H9 (cell line): ENCODE measurements around the gene PIP4K2B. TPM values are rescaled to one million over a fixed set of nuclear protein-coding genes. Genes with fewer than 3 reads are reported as not detected.
A peak's percentile ranks its signal among the peaks of the same experiment; 100 is the strongest.

Source experiments
- DNase-seq: peaks from one replicate; pipeline ENCODE4 v3.0.0-alpha.2; 2017
- H2AFZ ChIP-seq: one replicate; pipeline ENCODE4 v1.6.1; 2013; ENCODE audit warnings: mild to moderate bottlenecking, low read length, control low read depth, moderate library complexity
- H2AK5ac ChIP-seq: 2 replicates; pipeline ENCODE4 v1.6.1; 2013; ENCODE audit warnings: low read length, control low read depth, mixed read lengths; ENCODE audit not compliant: insufficient read length
- H2BK120ac ChIP-seq: one replicate; pipeline ENCODE4 v1.6.1; 2013; ENCODE audit warnings: low read depth, mild to moderate bottlenecking, low read length, control low read depth, inconsistent platforms; ENCODE audit not compliant: poor library complexity, severe bottlenecking
- H2BK12ac ChIP-seq: 2 replicates; pipeline ENCODE4 v1.6.1; 2013; ENCODE audit warnings: low read length, control low read depth, mixed read lengths, low read depth; ENCODE audit not compliant: insufficient read length
- H2BK15ac ChIP-seq: 2 replicates; pipeline ENCODE4 v1.6.1; 2013; ENCODE audit warnings: low read depth, low read length, control low read depth
- H2BK20ac ChIP-seq: one replicate; pipeline ENCODE4 v1.6.1; 2013; ENCODE audit warnings: low read depth, mild to moderate bottlenecking, low read length, control low read depth, inconsistent platforms; ENCODE audit not compliant: poor library complexity, severe bottlenecking
- H2BK5ac ChIP-seq: 2 replicates; pipeline ENCODE4 v1.6.1; 2013; ENCODE audit warnings: low read length, control low read depth, mixed read lengths; ENCODE audit not compliant: insufficient read length
- H3K14ac ChIP-seq: 2 replicates; pipeline ENCODE4 v1.6.1; 2013; ENCODE audit warnings: low read length, control low read depth; ENCODE audit not compliant: insufficient read depth
- H3K18ac ChIP-seq: 2 replicates; pipeline ENCODE4 v1.6.1; 2013; ENCODE audit warnings: low read depth, mild to moderate bottlenecking, mixed read lengths, low read length, control low read depth; ENCODE audit not compliant: insufficient read length
- H3K23ac ChIP-seq: 2 replicates; pipeline ENCODE4 v1.6.1; 2013; ENCODE audit warnings: low read length, control low read depth, mixed read lengths, low read depth; ENCODE audit not compliant: insufficient read length
- H3K23me2 ChIP-seq: 2 replicates; pipeline ENCODE4 v1.6.1; 2013; ENCODE audit warnings: low read depth, mild to moderate bottlenecking, mixed read lengths, low read length, control low read depth; ENCODE audit not compliant: insufficient read length, poor library complexity, severe bottlenecking
- H3K27ac ChIP-seq: 2 replicates; pipeline ENCODE4 v1.5.1; 2013; ENCODE audit warnings: low read length, control low read depth, mixed read lengths, low read depth; ENCODE audit not compliant: insufficient read length
- H3K27me3 ChIP-seq: 2 replicates; pipeline ENCODE4 v1.6.1; 2013; ENCODE audit warnings: low read length, control low read depth, inconsistent platforms; ENCODE audit not compliant: insufficient read depth
- H3K4ac ChIP-seq: 2 replicates; pipeline ENCODE4 v1.6.1; 2013; ENCODE audit warnings: low read depth, mild to moderate bottlenecking, control low read depth, inconsistent platforms, low read length, moderate library complexity
- H3K4me1 ChIP-seq: 2 replicates; pipeline ENCODE4 v1.6.1; 2013; ENCODE audit warnings: low read length, control low read depth, inconsistent platforms; ENCODE audit not compliant: insufficient read depth
- H3K4me2 ChIP-seq: 2 replicates; pipeline ENCODE4 v1.6.1; 2013; ENCODE audit warnings: low read length, control low read depth, mixed read lengths; ENCODE audit not compliant: insufficient read length, insufficient read depth
- H3K56ac ChIP-seq: 2 replicates; pipeline ENCODE4 v1.6.1; 2013; ENCODE audit warnings: low read depth, mild to moderate bottlenecking, mixed read lengths, low read length, control low read depth; ENCODE audit not compliant: insufficient read length
- H3K79me1 ChIP-seq: 2 replicates; pipeline ENCODE4 v1.6.1; 2013; ENCODE audit warnings: low read depth, mild to moderate bottlenecking, moderate library complexity, low read length, control low read depth, inconsistent platforms; ENCODE audit not compliant: insufficient read depth, poor library complexity, severe bottlenecking
- H3K79me2 ChIP-seq: 2 replicates; pipeline ENCODE4 v1.6.1; 2013; ENCODE audit warnings: low read length, control low read depth, inconsistent platforms; ENCODE audit not compliant: insufficient read depth
- H3K9ac ChIP-seq: 2 replicates; pipeline ENCODE4 v1.6.1; 2013; ENCODE audit warnings: low read length, control low read depth, mixed read lengths; ENCODE audit not compliant: insufficient read length; ENCODE audit errors: extremely low read depth
- H3K9me3 ChIP-seq: one replicate; pipeline ENCODE4 v1.6.1; 2013; ENCODE audit warnings: low read depth, low read length, inconsistent platforms; ENCODE audit not compliant: control insufficient read depth
- H3T11ph ChIP-seq: one replicate; pipeline ENCODE4 v1.6.1; 2013; ENCODE audit warnings: mild to moderate bottlenecking, low read length, control low read depth, inconsistent platforms
- H4K20me1 ChIP-seq: one replicate; pipeline ENCODE4 v1.6.1; 2013; ENCODE audit not compliant: control insufficient read depth, insufficient read length, insufficient read depth
- H4K5ac ChIP-seq: 2 replicates; pipeline ENCODE4 v1.6.1; 2013; ENCODE audit warnings: low read depth, mild to moderate bottlenecking, mixed read lengths, low read length, control low read depth; ENCODE audit not compliant: insufficient read length
- H4K8ac ChIP-seq: replicated peaks from 2 replicates; pipeline ENCODE4 v1.6.1; 2013; ENCODE audit warnings: low read length, control low read depth, mixed read lengths, low read depth; ENCODE audit not compliant: insufficient read length
- H4K91ac ChIP-seq: 2 replicates; pipeline ENCODE4 v1.6.1; 2013; ENCODE audit warnings: low read depth, mild to moderate bottlenecking, moderate library complexity, mixed read lengths, low read length, control low read depth; ENCODE audit not compliant: insufficient read length
- H3K27ac Mint-ChIP-seq, 3 experiments: 2 replicates in 2 of 3; 3 replicates in 1 of 3; pipeline ENCODE4 v1.8.0; 2020 to 2021; ENCODE audit warnings: mixed read lengths in 3 of 3, mild to moderate bottlenecking in 1 of 3, moderate library complexity in 1 of 3
- H3K27me3 Mint-ChIP-seq: 2 replicates; pipeline ENCODE4 v1.8.0; 2021; ENCODE audit warnings: low read depth, mild to moderate bottlenecking, moderate library complexity, mixed read lengths
- H3K36me3 Mint-ChIP-seq, 3 experiments: 2 replicates in 2 of 3; 3 replicates in 1 of 3; pipeline ENCODE4 v1.8.0; 2020 to 2021; ENCODE audit warnings: low read depth in 3 of 3, mixed read lengths in 3 of 3; ENCODE audit not compliant: insufficient read depth in 1 of 3
- H3K4me1 Mint-ChIP-seq, 2 experiments: 2 replicates each; pipeline ENCODE4 v1.8.0; 2020; ENCODE audit warnings: mixed read lengths in 2 of 2
- H3K4me3 Mint-ChIP-seq, 2 experiments: 2 replicates in 1 of 2; 3 replicates in 1 of 2; pipeline ENCODE4 v1.8.0; 2020 to 2021; ENCODE audit warnings: mild to moderate bottlenecking in 2 of 2, mixed read lengths in 2 of 2, moderate library complexity in 1 of 2
- H3K9me3 Mint-ChIP-seq, 2 experiments: 2 replicates in 1 of 2; 3 replicates in 1 of 2; pipeline ENCODE4 v1.8.0; 2020; ENCODE audit warnings: mild to moderate bottlenecking in 2 of 2, mixed read lengths in 2 of 2, moderate library complexity in 1 of 2
- WGBS: extraction: QIAGEN DNeasy Blood & Tissue Kit; methylation state at CpG from one replicate; pipeline ENCODE4 v1.1.7; 2013; ENCODE audit warnings: missing lambda C conversion rate, low lambda C conversion rate, mixed read lengths; ENCODE audit not compliant: insufficient read length; ENCODE audit errors: extremely low coverage; 5-methylcytosine and 5-hydroxymethylcytosine counted together
- total RNA-seq: library from RNA; stranded (reverse); gene quantifications from 2 replicates; pipeline ENCODE4 v1.2.1, GENCODE V29; 2021
- TF ChIP-seq, protein P1 (sequence below): fragments of 200-600 bp; sonication (generic); conservative IDR thresholded peaks from 3 replicates; pipeline ENCODE4 v1.8.0; 2021; ENCODE audit warnings: antibody characterized with exemption, mild to moderate bottlenecking

The PIP4K2B gene
- total RNA-seq, 1 experiment from 2014 or later: 61.9 TPM

DNA sequence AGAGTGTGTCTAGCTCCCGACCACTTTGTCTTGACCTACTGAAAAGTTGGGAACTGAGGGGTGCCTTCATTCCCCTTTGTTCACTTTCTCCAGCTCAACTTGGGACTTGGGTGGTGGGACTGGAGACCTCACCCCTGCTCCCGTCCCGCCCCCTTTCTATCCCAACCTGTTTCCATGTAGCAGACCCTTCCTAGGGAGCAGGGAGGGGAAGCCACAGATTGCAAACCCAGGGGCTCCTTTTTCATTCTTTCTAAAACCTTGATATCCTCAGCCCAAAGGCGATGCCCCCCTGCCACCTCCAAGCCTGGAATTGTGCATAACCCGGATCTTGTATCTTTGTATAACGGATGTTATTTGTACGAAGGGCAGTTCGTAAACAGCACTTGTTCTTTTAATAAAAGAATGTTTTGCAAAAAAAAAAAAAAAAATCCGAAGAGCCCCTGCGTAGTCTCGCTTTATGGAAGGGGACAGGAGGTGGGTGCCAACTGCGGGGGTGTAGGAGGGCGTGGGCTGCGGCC, 69.9 kb downstream of the PIP4K2B start:
- Histone ChIP-seq H3K27me3 (peaks cover 5% of the 10 kb centered on the region; the same call in 1 of the 2 replicates), H4K5ac (no peak overlapping the region), H3K79me1 (no peaks in the 10 kb centered on the region), H3K56ac (no peak overlapping the region), H3K23me2 (peaks cover 5% of the 10 kb centered on the region), H3T11ph (no peak overlapping the region), H2BK12ac (no peak overlapping the region), H4K8ac (no peak overlapping the region), H3K4me1 (peaks cover 2% of the 10 kb centered on the region; the same call in 1 of the 2 replicates), H2BK20ac (no peak overlapping the region), H3K9me3 (no peaks in the 10 kb centered on the region), H3K9ac (no peak overlapping the region), H2AK5ac (no peak overlapping the region), H2BK120ac (no peak overlapping the region), H4K20me1 (no peaks in the 10 kb centered on the region), H4K91ac (no peak overlapping the region), H2BK15ac (no peak overlapping the region), H3K4me2 (peak overlapping the region; percentile 23), H3K27ac (no peak overlapping the region), H2BK5ac (no peak overlapping the region), H3K79me2 (no peaks in the 10 kb centered on the region), H3K4ac (no peak overlapping the region), H3K14ac (no peak overlapping the region; the same call in 1 of the 2 replicates), H2AFZ (no peak overlapping the region), H3K23ac (no peak overlapping the region), H3K18ac (no peak overlapping the region)
- no CpG with 5 or more reads among the region's 14 CpGs for WGBS
- H3K9me3 Mint-ChIP-seq: no peaks in the 10 kb centered on the region; a peak in 1 of 5 replicates
- peaks cover 32% of the 10 kb centered on the region for H3K27me3 Mint-ChIP-seq
- H3K27ac Mint-ChIP-seq: no peak overlapping the region
- peak overlapping the region; percentile 63 to 76 for H3K4me3 Mint-ChIP-seq
- H3K4me1 Mint-ChIP-seq: peaks cover 18 to 35% of the 10 kb centered on the region in 2 experiments
- TF ChIP-seq, protein P1, sequence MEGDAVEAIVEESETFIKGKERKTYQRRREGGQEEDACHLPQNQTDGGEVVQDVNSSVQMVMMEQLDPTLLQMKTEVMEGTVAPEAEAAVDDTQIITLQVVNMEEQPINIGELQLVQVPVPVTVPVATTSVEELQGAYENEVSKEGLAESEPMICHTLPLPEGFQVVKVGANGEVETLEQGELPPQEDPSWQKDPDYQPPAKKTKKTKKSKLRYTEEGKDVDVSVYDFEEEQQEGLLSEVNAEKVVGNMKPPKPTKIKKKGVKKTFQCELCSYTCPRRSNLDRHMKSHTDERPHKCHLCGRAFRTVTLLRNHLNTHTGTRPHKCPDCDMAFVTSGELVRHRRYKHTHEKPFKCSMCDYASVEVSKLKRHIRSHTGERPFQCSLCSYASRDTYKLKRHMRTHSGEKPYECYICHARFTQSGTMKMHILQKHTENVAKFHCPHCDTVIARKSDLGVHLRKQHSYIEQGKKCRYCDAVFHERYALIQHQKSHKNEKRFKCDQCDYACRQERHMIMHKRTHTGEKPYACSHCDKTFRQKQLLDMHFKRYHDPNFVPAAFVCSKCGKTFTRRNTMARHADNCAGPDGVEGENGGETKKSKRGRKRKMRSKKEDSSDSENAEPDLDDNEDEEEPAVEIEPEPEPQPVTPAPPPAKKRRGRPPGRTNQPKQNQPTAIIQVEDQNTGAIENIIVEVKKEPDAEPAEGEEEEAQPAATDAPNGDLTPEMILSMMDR: no peak
- H3K36me3 Mint-ChIP-seq: peaks cover 3 to 22% (median 19%) of the 10 kb centered on the region in 3 experiments; a peak in 6 of 7 replicates
- no peak for DNase-seq
